OCI-LY3 (cell line): ENCODE data around the gene STAT4.

ENCODE experiments used
- H2AFZ ChIP-seq: fragments of 200-600, 300-600 bp; shearing (Covaris generic); 2 replicates; pipeline ENCODE4 v1.6.0; 2014; ENCODE audit warnings: antibody characterized with exemption, low read depth, low read length
- H3K27ac ChIP-seq: fragments of 200-600, 300-600 bp; sonication (generic); 2 replicates; pipeline ENCODE4 v1.5.1; 2014; ENCODE audit warnings: mild to moderate bottlenecking, low read length, moderate library complexity, mixed read lengths
- H3K27me3 ChIP-seq: fragments of 200-600, 300-600 bp; sonication (generic); 2 replicates; pipeline ENCODE4 v1.6.1; 2014; ENCODE audit warnings: low read depth, low read length, mixed read lengths
- H3K36me3 ChIP-seq: fragments of 200-600, 300-600 bp; sonication (generic); replicated peaks from 2 replicates; pipeline ENCODE3; 2014; ENCODE audit warnings: low read depth, low read length, mixed read lengths
- H3K4me1 ChIP-seq: fragments of 300-600, 200-600 bp; sonication (generic); 2 replicates; pipeline ENCODE4 v1.6.1; 2014; ENCODE audit warnings: low read length, mixed read lengths
- H3K4me2 ChIP-seq: fragments of 200-600, 300-600 bp; sonication (generic); 2 replicates; pipeline ENCODE4 v1.6.1; 2014; ENCODE audit warnings: low read length, mixed read lengths
- H3K4me3 ChIP-seq: fragments of 300-600, 200-600 bp; sonication (generic); 2 replicates; pipeline ENCODE4 v1.5.1; 2014; ENCODE audit warnings: antibody characterized with exemption, mild to moderate bottlenecking, low read length, moderate library complexity
- H3K79me2 ChIP-seq: fragments of 300-600, 200-600 bp; shearing (Covaris generic); 2 replicates; pipeline ENCODE4 v1.6.1; 2014; ENCODE audit warnings: mild to moderate bottlenecking, low read length, mixed read lengths
- H3K9ac ChIP-seq: fragments of 300-600, 200-600 bp; shearing (Covaris generic); 2 replicates; pipeline ENCODE4 v1.6.0; 2014; ENCODE audit warnings: mild to moderate bottlenecking, low read length, moderate library complexity
- H3K9me3 ChIP-seq: fragments of 200-600, 300-600 bp; shearing (Covaris generic); 2 replicates; pipeline ENCODE4 v1.6.1; 2014; ENCODE audit warnings: low read length, mixed read lengths; ENCODE audit not compliant: insufficient read depth
- H4K20me1 ChIP-seq: fragments of 200-600, 300-600 bp; sonication (generic); 2 replicates; pipeline ENCODE4 v1.6.1; 2016; ENCODE audit warnings: low read length, mixed read lengths; ENCODE audit not compliant: insufficient read depth
- EZH2phosphoT487 ChIP-seq: fragments of 200-600 bp; shearing (Covaris generic); IDR thresholded peaks from 2 replicates; pipeline ENCODE4 v1.6.1; 2018; ENCODE audit warnings: antibody characterized with exemption, mixed run types, low read depth
- TF ChIP-seq, protein P1 (sequence below): fragments of 200-600, 300-600 bp; sonication (generic); IDR thresholded peaks from 2 replicates; pipeline ENCODE4 v1.5.1; 2014; ENCODE audit warnings: antibody characterized with exemption, low read length, low read depth

STAT4 gene

DNA sequence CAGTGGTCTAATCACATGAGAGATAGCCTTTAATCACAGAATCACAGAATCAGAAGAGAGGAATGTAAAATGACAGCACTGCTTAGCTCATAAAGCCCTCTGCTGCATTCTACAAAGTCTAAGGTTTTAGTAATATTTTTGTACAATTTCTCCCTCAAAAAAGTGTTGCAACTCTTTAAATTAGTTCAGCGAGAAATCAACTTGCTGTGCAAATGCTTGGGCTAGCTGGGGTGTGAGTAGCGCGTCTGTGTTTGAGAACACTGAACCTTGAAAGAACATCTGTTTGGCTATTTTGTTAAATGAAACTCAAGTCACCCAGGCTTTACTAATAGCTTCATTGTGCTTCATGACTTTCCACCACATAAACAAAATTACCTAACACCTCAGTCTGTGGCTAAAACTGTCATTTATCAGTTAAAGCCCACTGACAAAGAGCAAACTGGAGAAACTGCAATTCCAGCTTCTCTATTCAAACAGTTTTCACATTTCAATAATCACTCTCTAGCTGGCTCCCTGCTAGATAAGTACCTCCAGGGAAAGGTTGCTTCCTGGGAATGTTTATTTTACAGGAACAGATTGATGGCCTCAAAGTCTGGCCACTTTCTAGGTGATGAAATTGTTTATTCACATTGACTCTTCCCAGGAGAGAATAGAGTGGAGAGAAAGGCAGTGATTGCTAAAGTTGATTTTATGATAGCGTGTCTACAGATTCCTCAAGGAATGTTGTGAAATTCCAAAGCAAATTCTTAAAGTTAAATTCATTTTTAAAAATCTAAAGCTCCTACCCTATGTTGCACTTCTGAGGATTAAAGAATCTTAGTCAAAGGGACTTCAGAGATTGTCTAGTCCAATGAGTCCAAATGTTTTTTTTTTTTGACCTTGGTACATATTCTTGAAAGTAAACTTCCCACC, 100.8 kb downstream of the STAT4 start:
- no peak overlapping the region for H3K9ac ChIP-seq
- no peak overlapping the region for H3K4me3 ChIP-seq
- peaks cover 49% of the 10 kb centered on the region for H3K27me3 ChIP-seq
- peaks cover 12% of the 10 kb centered on the region; the same call in 1 of the 2 replicates for H3K4me1 ChIP-seq
- no peaks in the 10 kb centered on the region for H3K36me3 ChIP-seq
- no peaks in the 10 kb centered on the region for H4K20me1 ChIP-seq
- no peak overlapping the region for H2AFZ ChIP-seq
- TF ChIP-seq EZH2phosphoT487, result no peak
- TF ChIP-seq, protein P1, sequence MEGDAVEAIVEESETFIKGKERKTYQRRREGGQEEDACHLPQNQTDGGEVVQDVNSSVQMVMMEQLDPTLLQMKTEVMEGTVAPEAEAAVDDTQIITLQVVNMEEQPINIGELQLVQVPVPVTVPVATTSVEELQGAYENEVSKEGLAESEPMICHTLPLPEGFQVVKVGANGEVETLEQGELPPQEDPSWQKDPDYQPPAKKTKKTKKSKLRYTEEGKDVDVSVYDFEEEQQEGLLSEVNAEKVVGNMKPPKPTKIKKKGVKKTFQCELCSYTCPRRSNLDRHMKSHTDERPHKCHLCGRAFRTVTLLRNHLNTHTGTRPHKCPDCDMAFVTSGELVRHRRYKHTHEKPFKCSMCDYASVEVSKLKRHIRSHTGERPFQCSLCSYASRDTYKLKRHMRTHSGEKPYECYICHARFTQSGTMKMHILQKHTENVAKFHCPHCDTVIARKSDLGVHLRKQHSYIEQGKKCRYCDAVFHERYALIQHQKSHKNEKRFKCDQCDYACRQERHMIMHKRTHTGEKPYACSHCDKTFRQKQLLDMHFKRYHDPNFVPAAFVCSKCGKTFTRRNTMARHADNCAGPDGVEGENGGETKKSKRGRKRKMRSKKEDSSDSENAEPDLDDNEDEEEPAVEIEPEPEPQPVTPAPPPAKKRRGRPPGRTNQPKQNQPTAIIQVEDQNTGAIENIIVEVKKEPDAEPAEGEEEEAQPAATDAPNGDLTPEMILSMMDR, result no peak
- no peak overlapping the region for H3K27ac ChIP-seq
- H3K9me3 ChIP-seq, result no peaks in the 10 kb centered on the region
- H3K79me2 ChIP-seq, result no peaks in the 10 kb centered on the region
- no peak overlapping the region for H3K4me2 ChIP-seq

DNA sequence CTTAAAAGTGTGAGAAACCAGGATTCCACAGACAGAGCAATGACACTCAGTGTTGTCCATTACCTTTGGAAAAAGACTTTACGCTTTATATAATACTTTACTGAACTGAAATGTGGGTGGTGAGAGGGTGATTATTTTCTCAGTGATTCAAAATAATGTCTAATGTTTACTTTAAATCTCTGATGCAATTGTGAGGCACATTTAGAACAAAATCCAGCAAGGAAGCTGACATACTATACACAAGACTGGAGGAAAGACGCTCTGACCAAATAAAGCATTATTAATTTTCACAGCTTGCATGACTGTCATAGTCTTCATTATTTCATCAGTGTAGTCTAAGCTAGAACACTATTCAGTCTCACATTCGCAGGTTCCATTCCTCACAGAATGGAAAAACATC, 102.7 kb downstream of the STAT4 start:
- no peak overlapping the region for H3K4me3 ChIP-seq
- no peak overlapping the region for H3K27ac ChIP-seq
- no peaks in the 10 kb centered on the region for H3K9me3 ChIP-seq
- H2AFZ ChIP-seq, result no peak overlapping the region
- TF ChIP-seq, protein P1, result no peak
- no peak for TF ChIP-seq EZH2phosphoT487
- H3K36me3 ChIP-seq, result no peaks in the 10 kb centered on the region
- peaks cover 9% of the 10 kb centered on the region; the same call in 1 of the 2 replicates for H3K4me1 ChIP-seq
- H3K79me2 ChIP-seq, result no peaks in the 10 kb centered on the region
- peaks cover 35% of the 10 kb centered on the region for H3K27me3 ChIP-seq
- no peak overlapping the region for H3K9ac ChIP-seq
- H4K20me1 ChIP-seq, result no peaks in the 10 kb centered on the region
- no peak overlapping the region for H3K4me2 ChIP-seq

DNA sequence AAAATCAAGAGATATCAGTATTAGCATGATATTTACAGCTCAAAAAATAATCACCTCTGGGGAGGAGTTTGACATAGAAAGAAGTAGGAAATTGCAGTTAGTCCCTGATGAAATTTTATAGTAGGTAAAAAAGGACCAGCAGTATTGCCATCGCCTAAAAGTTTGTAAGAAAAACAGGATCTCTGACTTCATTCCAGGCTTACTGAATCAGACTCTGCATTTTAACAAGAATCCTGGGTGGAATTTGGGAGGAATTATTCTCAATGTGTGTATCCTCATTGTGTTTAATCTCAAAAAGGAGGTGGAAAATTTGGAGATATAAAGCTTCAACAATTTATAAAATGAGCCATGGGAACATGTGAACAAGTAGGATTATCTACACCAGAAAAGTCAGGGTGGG, 105.7 kb downstream of the STAT4 start:
- H4K20me1 ChIP-seq, result no peaks in the 10 kb centered on the region
- no peaks in the 10 kb centered on the region for H3K36me3 ChIP-seq
- H3K79me2 ChIP-seq, result no peaks in the 10 kb centered on the region
- H3K9ac ChIP-seq, result no peak overlapping the region
- no peak overlapping the region for H3K4me3 ChIP-seq
- H2AFZ ChIP-seq, result no peak overlapping the region
- no peak overlapping the region for H3K4me2 ChIP-seq
- TF ChIP-seq, protein P1, result no peak
- TF ChIP-seq EZH2phosphoT487, result no peak
- peaks cover 12% of the 10 kb centered on the region for H3K27me3 ChIP-seq
- no peak overlapping the region for H3K27ac ChIP-seq
- no peaks in the 10 kb centered on the region for H3K9me3 ChIP-seq
- H3K4me1 ChIP-seq, result no peaks in the 10 kb centered on the region

DNA sequence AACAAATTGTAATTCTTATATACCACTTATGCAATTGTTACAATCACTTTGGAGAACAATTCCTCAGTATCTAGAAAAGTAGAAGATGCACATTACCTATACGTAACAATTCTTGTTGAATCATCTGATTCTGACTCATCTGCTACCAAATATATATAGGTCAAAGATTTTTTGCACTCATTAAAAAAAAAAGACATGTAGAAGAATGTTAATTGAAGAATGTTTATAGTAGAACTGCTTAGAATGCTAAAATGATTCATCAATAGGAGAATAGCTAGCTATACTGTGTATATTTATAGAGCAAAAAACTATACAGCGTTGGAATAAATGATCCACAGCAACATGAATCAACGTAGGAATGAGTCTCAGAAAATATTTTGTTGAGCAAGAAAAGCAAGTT, 107.4 kb downstream of the STAT4 start:
- H3K4me3 ChIP-seq, result no peak overlapping the region
- peaks cover 3% of the 10 kb centered on the region; the same call in 1 of the 2 replicates for H3K27me3 ChIP-seq
- TF ChIP-seq EZH2phosphoT487, result no peak
- TF ChIP-seq, protein P1, result no peak
- H3K9ac ChIP-seq, result no peak overlapping the region
- H3K4me1 ChIP-seq, result no peaks in the 10 kb centered on the region
- H3K79me2 ChIP-seq, result no peaks in the 10 kb centered on the region
- H3K36me3 ChIP-seq, result no peaks in the 10 kb centered on the region
- H3K9me3 ChIP-seq, result no peaks in the 10 kb centered on the region
- no peak overlapping the region for H2AFZ ChIP-seq
- no peaks in the 10 kb centered on the region for H4K20me1 ChIP-seq
- no peak overlapping the region for H3K4me2 ChIP-seq
- H3K27ac ChIP-seq, result no peak overlapping the region
